Islet of Langerhans (tissue), 1 donor: ENCODE data around the gene PEX11B.
A peak's percentile ranks its signal among the peaks of the same experiment; 100 is the strongest.

Experiments
- FAIRE-seq: peaks from one replicate; lab custom pipeline; 2011; peaks lifted over from hg19 to GRCh38; lab: Jason Lieb, UNC

PEX11B gene

GRCh38 chr1:145906954-145907753, 11.4 kb downstream of the PEX11B start:
- no peak for FAIRE-seq

GRCh38 chr1:145901312-145902021, 17.1 kb downstream of the PEX11B start:
- FAIRE-seq = no peak

GRCh38 chr1:145898756-145899155, 19.8 kb downstream of the PEX11B start:
- no peak for FAIRE-seq

GRCh38 chr1:145897969-145898368, 20.5 kb downstream of the PEX11B start:
- no peak for FAIRE-seq

- no peak for FAIRE-seq
These were observed 23.0 kb downstream of the PEX11B start for GRCh38 chr1:145895471-145895870.

GRCh38 chr1:145893306-145894055, 25.0 kb downstream of the PEX11B start:
- FAIRE-seq = no peak

GRCh38 chr1:145892486-145893087, 25.9 kb downstream of the PEX11B start:
- peak; percentile 49 for FAIRE-seq

- FAIRE-seq = peak; percentile 99
These were observed 26.7 kb downstream of the PEX11B start for GRCh38 chr1:145891587-145892485.

- no peak for FAIRE-seq
These were observed 27.4 kb downstream of the PEX11B start for GRCh38 chr1:145891143-145891542.

- no peak for FAIRE-seq
These were observed 28.8 kb downstream of the PEX11B start for GRCh38 chr1:145889722-145890121.

- FAIRE-seq = no peak
These were observed 30.9 kb downstream of the PEX11B start for GRCh38 chr1:145887631-145888030.

- no peak for FAIRE-seq
These were observed 31.7 kb downstream of the PEX11B start for GRCh38 chr1:145886816-145887215.

GRCh38 chr1:145886390-145886789, 32.1 kb downstream of the PEX11B start:
- no peak for FAIRE-seq

GRCh38 chr1:145885738-145886287, 32.7 kb downstream of the PEX11B start, which contains the start of gene ANKRD35:
Gene ANKRD35, minus strand, starts transcription at chr1:145885866. Its CDS starts 108 bp downstream, at chr1:145885758.
- FAIRE-seq = no peak

GRCh38 chr1:145884675-145885074, 33.8 kb downstream of the PEX11B start:
- no peak for FAIRE-seq

GRCh38 chr1:145879775-145880174, 38.7 kb downstream of the PEX11B start:
- FAIRE-seq = no peak

- FAIRE-seq = no peak
These were observed 39.8 kb downstream of the PEX11B start for GRCh38 chr1:145878724-145879123.

- FAIRE-seq = no peak
These were observed 40.5 kb downstream of the PEX11B start for GRCh38 chr1:145877923-145878486.

GRCh38 chr1:145874646-145875045, 43.9 kb downstream of the PEX11B start:
- no peak for FAIRE-seq
